Activated CD8-positive, alpha-beta memory T cell treated with anti-CD3 and anti-CD28 coated beads, Interleukin-2, amount 50 U/mL, for 24 hours (primary cell): ENCODE data around the gene ZFYVE19.

Source experiments
- DNase-seq: peaks from one replicate; pipeline ENCODE4 v3.0.0-alpha.2; 2020; ENCODE audit errors: extremely low read depth

The ZFYVE19 gene

GRCh38 chr15:40807028-40807887, at the start of gene ZFYVE19, which contains the start of gene DNAJC17:
TSS of gene ZFYVE19 (plus strand) at chr15:40807089. CDS start at chr15:40807590, 501 bp downstream.
TSS of gene DNAJC17 (minus strand) at chr15:40807473. CDS start at chr15:40807446, 27 bp downstream.
- peak; percentile 87 for DNase-seq

GRCh38 chr15:40759961-40760360, 46.9 kb upstream of the ZFYVE19 start:
- no peak for DNase-seq

GRCh38 chr15:40762919-40763800, 43.7 kb upstream of the ZFYVE19 start:
- DNase-seq = no peak

- no peak for DNase-seq
Observed at GRCh38 chr15:40763801-40764628, 42.9 kb upstream of the ZFYVE19 start, which contains the start of gene GCHFR. TSS of gene GCHFR (plus strand) at chr15:40764068. CDS start at chr15:40764181, 113 bp downstream.

- no peak for DNase-seq
Observed at GRCh38 chr15:40764629-40765103, 42.2 kb upstream of the ZFYVE19 start.

- no peak for DNase-seq
Observed at GRCh38 chr15:40766194-40766815, 40.6 kb upstream of the ZFYVE19 start.

- DNase-seq = no peak
Observed at GRCh38 chr15:40766906-40767837, 39.7 kb upstream of the ZFYVE19 start.

- no peak for DNase-seq
Observed at GRCh38 chr15:40767838-40768500, 38.9 kb upstream of the ZFYVE19 start.

GRCh38 chr15:40768521-40769273, 38.2 kb upstream of the ZFYVE19 start:
- no peak for DNase-seq

GRCh38 chr15:40769274-40770146, 37.4 kb upstream of the ZFYVE19 start, which contains the start of gene C15orf62:
TSS of gene C15orf62 (plus strand) at chr15:40769980. CDS start at chr15:40770496, 516 bp downstream.
- DNase-seq = no peak

GRCh38 chr15:40770147-40770721, 36.7 kb upstream of the ZFYVE19 start:
- DNase-seq = no peak

- DNase-seq = no peak
Observed at GRCh38 chr15:40771242-40771641, 35.6 kb upstream of the ZFYVE19 start.

GRCh38 chr15:40772014-40772413, 34.9 kb upstream of the ZFYVE19 start:
- DNase-seq = no peak

GRCh38 chr15:40773496-40773895, 33.4 kb upstream of the ZFYVE19 start:
- DNase-seq = no peak

- no peak for DNase-seq
Observed at GRCh38 chr15:40773902-40774301, 33.0 kb upstream of the ZFYVE19 start.

- no peak for DNase-seq
Observed at GRCh38 chr15:40775007-40775406, 31.9 kb upstream of the ZFYVE19 start.
